Kidney (tissue), 14 donors: ENCODE results near the gene PRKD2. TPM values are rescaled to one million over a fixed set of nuclear protein-coding genes. Genes with fewer than 3 reads are reported as not detected.

Source experiments
- DNase-seq, 5 donors: peaks; one replicate each; pipeline ENCODE4 v3.0.0-alpha.2; 2013 to 2020
- FAIRE-seq: peaks from 2 replicates; lab custom pipeline; 2012; peaks lifted over from hg19 to GRCh38; lab: Jason Lieb, UNC
- H3K27ac ChIP-seq, 2 donors: one replicate each; pipeline ENCODE4 v1.7.0; 2013; ENCODE audit warnings: low read depth in 2 of 2, low read length in 2 of 2, inconsistent platforms in 1 of 2
- H3K27me3 ChIP-seq: one replicate; pipeline ENCODE4 v1.7.1; 2013; ENCODE audit warnings: low read length, inconsistent platforms; ENCODE audit not compliant: control insufficient read depth, insufficient read depth
- H3K36me3 ChIP-seq, 3 donors: one replicate each; pipeline versions ENCODE4 v1.7.0 to v1.7.1; 2013; ENCODE audit warnings: low read length in 3 of 3, control low read depth in 1 of 3, inconsistent platforms in 1 of 3; ENCODE audit not compliant: insufficient read depth in 3 of 3, control insufficient read depth in 2 of 3
- H3K4me1 ChIP-seq, 3 donors: one replicate each; pipeline versions ENCODE4 v1.7.0 to v1.7.1; 2013; ENCODE audit warnings: low read length in 3 of 3, inconsistent platforms in 1 of 3, low read depth in 1 of 3; ENCODE audit not compliant: control insufficient read depth in 2 of 3, insufficient read depth in 2 of 3
- H3K4me3 ChIP-seq, 3 donors: one replicate each; pipeline versions ENCODE4 v1.7.0 to v1.8.1; 2013; ENCODE audit warnings: low read length in 3 of 3, control low read depth in 1 of 3, inconsistent platforms in 1 of 3
- H3K9ac ChIP-seq, 3 donors: one replicate each; pipeline versions ENCODE4 v1.7.0 to v1.7.1; 2013; ENCODE audit warnings: low read length in 3 of 3, control low read depth in 1 of 3, inconsistent platforms in 1 of 3
- H3K9me3 ChIP-seq, 3 donors: one replicate each; pipeline versions ENCODE4 v1.7.0 to v1.7.1; 2013; ENCODE audit warnings: low read length in 3 of 3, control low read depth in 1 of 3, inconsistent platforms in 1 of 3; ENCODE audit not compliant: control insufficient read depth in 2 of 3, insufficient read depth in 1 of 3
- CTCF ChIP-seq: IDR thresholded peaks from 3 replicates; pipeline ENCODE4 v1.5.1; 2012; ENCODE audit warnings: mild to moderate bottlenecking, moderate library complexity, borderline replicate concordance; ENCODE audit not compliant: insufficient read depth; ENCODE audit errors: extremely low read depth
- intact Hi-C: fragments of 100-400 bp; cut with DNase I; formaldehyde crosslinking; loops from one replicate; pipeline ENCODE4 v1.11.1; 2022
- polyA plus RNA-seq: library from polyadenylated mRNA; stranded (reverse); fragments of 350-450 nt; fragmentation: Illumina TruSeq; extraction: RNeasy Lipid Tissue Mini Kit (QIAGEN cat#74804); gene quantifications from one replicate; pipeline ENCODE4 v1.2.3, GENCODE V29; 2014; ENCODE audit warnings: low read depth, low replicate concordance; ENCODE audit not compliant: insufficient read depth
- total RNA-seq: library from RNA; stranded (reverse); fragmentation: NEBNext Ultra II Directional; extraction: Animal tissue kit (Norgen Biotek cat#: 25700); gene quantifications from one replicate; pipeline ENCODE4 v1.2.1, GENCODE V29; 2021
- donor health status: control.
- donor health status: control.
- donor health status: control.
- donor health status: control.
- donor health status: control.
- donor health status: DM: yes; HTN: yes; CAD: no.
- donor health status: Normal renal cell carcinoma (clear cell type).

The PRKD2 gene
- total and polyA plus RNA-seq, 2 donors from 2014 or later = 26.7 to 69.8 TPM

GRCh38 chr19:46635920-46636761, 80.8 kb downstream of the PRKD2 start, which contains the start of gene GNG8:
TSS of gene GNG8 (minus strand) at chr19:46636202. CDS start at chr19:46634682, 1,520 bp downstream.
- H3K4me3 ChIP-seq = no peak within 1 kb of the TSS
- intact Hi-C loops = no loop called here
- FAIRE-seq (no peak), DNase-seq (no peak)
- H3K27me3 ChIP-seq = peaks cover 13% of the 10 kb centered on the region
- H3K27ac ChIP-seq = no peak within 1 kb of the TSS
- peaks cover 0 to 21% (median 5%) of the 10 kb centered on the region in 3 donors for H3K4me1 ChIP-seq
- no peak for TF ChIP-seq CTCF
- H3K36me3 ChIP-seq = no peaks in the 10 kb centered on the region
- no peaks in the 10 kb centered on the region for H3K9me3 ChIP-seq
- no peak within 1 kb of the TSS for H3K9ac ChIP-seq

GRCh38 chr19:46634656-46635218, 82.2 kb downstream of the PRKD2 start:
- no peak for TF ChIP-seq CTCF
- H3K4me1 ChIP-seq = peaks cover 0 to 22% (median 5%) of the 10 kb centered on the region in 3 donors
- no peak overlapping the region for H3K4me3 ChIP-seq
- H3K27me3 ChIP-seq = peaks cover 11% of the 10 kb centered on the region
- FAIRE-seq = no peak
- no peak overlapping the region for H3K9ac ChIP-seq
- intact Hi-C loops = no loop called here
- peak in 1 of 5 donors; percentile 79 for DNase-seq
- H3K36me3 ChIP-seq = no peaks in the 10 kb centered on the region
- no peaks in the 10 kb centered on the region for H3K9me3 ChIP-seq
- H3K27ac ChIP-seq = no peak overlapping the region

GRCh38 chr19:46634045-46634655, 82.8 kb downstream of the PRKD2 start:
- DNase-seq = peak; percentile 74 to 96 (median 88)
- TF ChIP-seq CTCF = no peak
- no peak overlapping the region for H3K27ac ChIP-seq
- no peaks in the 10 kb centered on the region for H3K9me3 ChIP-seq
- H3K27me3 ChIP-seq = peaks cover 11% of the 10 kb centered on the region
- peak overlapping the region; percentile 25 to 39 (median 30) for H3K4me3 ChIP-seq
- intact Hi-C loops = no loop called here
- no peak for FAIRE-seq
- peaks cover 0 to 20% (median 5%) of the 10 kb centered on the region in 3 donors for H3K4me1 ChIP-seq
- H3K36me3 ChIP-seq = no peaks in the 10 kb centered on the region
- H3K9ac ChIP-seq = no peak overlapping the region
